Stimulated activated CD8-positive, alpha-beta memory T cell treated with anti-CD3 and anti-CD28 coated beads, Interleukin-4, amount 100 ng/mL, for 4 hours (primary cell): ENCODE measurements around the gene LHX4.

Experiments
- DNase-seq, 2 donors: peaks; one replicate each; pipeline ENCODE4 v3.0.0-alpha.2; 2020; ENCODE audit warnings: low read depth in 2 of 2, low spot score in 1 of 2

The LHX4 gene

GRCh38 chr1:180225403-180225802 lies 4.7 kb upstream of the LHX4 start:
- DNase-seq, result no peak

- no peak for DNase-seq
Measured at GRCh38 chr1:180227861-180228647, 2.0 kb upstream of the LHX4 start.

DNA sequence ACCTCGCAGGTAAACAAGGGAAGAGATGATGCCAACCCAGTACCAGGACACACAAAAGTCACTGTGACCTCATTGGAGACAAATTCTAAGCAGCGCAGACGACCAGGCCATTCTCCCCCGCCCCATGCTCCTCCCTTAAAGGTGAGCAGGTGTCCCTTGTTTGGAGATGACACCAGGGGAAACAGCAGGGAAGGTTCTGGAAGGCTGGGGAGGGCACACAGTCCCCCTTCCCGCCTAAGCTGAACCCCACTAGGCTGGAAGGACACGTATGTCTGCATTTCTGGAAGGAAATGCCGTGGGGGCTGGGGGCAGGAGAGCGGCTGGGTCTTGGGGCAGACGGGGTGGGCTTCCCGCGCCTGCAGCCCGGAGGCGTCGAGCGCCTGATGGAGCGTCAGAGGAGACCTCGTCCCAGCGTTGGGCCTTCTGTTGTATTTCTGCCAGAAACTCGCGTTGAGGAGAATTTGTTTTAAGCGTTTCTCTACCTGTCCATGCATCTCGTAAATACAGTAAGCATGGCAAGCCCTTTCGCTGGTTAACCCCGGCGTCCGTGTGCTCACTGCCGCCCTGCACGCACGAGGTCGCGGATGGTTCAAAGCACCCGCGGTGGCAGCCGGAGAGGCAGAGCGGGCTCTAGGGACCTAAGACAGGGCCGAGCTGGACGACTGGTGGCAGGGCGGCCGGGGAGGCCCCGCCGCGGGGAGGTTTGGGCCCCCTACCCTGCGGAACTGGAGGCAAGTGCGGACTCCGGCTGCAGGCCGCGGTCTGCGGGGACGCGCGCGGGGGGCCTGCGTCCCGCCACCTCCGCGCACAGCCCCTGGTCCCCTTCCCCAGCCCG lies 1.2 kb upstream of the LHX4 start:
- no peak for DNase-seq

DNA sequence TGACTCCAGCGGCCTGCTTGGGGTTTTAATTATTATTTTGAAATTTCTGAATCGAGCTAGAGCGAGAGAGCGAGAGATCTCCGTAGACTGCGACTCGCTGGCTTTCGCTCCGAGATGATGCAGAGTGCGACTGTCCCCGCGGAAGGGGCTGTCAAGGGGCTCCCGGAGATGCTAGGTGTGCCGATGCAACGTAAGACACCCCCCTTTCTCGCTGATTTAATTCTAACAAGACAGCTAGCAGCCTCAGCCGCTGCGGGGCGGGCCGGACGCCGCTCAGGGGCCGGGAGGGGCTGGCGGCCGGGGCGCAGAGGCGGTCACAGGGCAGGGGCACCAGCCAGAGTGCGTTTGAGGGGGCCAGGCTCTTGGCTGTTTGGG lies 339 bp downstream of the LHX4 start:
- no peak for DNase-seq

- no peak for DNase-seq
Measured at GRCh38 chr1:180230791-180231505, 884 bp downstream of the LHX4 start.

- DNase-seq, result no peak
Measured at GRCh38 chr1:180231506-180231921, 1.4 kb downstream of the LHX4 start.

DNA sequence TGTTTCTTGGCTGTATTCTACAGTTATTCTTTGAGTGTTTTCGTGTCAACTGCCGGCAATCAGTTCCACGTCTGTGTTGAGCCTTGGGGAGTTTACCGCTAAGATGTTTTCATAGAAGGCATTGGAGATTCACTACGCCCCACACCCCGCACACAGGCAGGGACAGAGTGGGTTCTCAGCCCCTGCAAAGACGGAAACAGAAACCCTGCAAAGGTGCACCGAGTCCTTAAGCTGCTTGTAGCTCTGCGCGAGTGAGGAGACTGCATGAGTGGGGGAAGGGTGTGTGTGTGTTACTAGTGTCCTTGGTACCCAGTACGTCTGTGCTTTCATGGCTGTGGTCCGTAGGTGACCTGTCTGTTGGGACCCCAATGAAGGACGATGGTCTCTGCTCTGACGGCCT lies 1.9 kb downstream of the LHX4 start:
- DNase-seq, result no peak

DNA sequence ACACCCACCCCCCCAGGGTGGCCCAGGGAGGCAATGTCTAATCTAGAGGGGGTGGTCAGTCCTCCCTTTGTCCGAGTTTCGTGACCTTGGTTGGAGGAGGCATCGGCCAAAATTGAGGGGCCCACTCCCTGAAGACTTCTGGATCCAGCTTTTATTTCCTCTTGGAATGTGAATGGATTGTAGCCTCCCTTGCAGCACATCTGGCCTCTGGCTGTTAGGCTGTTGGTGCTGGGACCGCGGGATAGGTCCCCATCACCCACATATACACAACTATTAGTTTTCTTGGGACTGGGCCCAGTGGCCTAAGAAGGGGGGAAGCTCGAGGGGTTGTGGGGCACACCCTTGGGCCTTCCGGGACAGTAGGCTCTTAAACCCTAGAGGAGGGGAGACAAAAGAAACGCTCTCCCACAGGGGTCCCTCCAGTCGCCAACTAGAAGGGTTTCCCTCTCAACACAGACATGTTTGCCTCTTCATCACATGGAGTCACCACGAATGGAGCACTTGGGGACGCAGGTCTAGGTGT lies 2.5 kb downstream of the LHX4 start:
- DNase-seq, result no peak

DNA sequence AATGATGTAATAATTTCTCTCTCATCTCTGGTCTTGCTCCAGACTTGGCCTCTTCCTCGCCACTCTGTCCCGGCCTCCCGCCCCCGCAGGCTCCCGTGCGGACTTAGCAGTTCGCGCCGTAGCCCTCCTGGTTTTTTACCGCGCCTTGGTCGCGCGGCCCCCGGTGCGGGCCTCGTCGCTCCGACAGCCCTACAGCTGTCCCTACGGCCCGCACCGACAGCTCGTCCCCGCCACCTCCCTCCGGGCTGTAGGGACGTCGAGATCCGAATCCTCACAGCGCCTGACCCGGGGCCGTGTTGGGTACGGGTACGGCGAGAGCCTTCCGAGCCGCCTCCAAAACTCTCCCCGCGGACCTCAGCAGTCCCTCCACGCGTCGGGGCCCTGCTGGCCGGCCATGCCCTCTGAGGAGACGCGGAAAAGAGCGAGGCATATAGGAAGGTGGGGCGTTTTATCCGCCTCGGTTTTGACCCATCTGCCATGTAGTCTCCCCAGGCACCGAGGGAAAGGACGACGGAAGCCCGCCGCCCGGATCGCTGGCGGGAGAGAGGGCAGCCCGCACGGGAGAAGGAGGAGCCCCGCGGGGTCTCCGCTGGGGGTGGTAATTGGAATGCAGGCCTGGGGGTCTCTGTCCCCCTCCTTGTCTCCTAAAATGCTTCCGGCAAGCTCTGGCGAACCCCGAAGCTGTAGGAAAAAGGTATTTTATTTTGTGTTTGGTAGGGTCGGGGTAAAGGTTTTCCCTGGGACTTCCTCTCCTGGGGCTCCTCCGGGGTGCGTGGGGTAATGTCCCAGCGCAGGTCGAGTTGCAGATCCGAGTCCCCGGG lies 3.3 kb downstream of the LHX4 start:
- DNase-seq, result no peak

DNA sequence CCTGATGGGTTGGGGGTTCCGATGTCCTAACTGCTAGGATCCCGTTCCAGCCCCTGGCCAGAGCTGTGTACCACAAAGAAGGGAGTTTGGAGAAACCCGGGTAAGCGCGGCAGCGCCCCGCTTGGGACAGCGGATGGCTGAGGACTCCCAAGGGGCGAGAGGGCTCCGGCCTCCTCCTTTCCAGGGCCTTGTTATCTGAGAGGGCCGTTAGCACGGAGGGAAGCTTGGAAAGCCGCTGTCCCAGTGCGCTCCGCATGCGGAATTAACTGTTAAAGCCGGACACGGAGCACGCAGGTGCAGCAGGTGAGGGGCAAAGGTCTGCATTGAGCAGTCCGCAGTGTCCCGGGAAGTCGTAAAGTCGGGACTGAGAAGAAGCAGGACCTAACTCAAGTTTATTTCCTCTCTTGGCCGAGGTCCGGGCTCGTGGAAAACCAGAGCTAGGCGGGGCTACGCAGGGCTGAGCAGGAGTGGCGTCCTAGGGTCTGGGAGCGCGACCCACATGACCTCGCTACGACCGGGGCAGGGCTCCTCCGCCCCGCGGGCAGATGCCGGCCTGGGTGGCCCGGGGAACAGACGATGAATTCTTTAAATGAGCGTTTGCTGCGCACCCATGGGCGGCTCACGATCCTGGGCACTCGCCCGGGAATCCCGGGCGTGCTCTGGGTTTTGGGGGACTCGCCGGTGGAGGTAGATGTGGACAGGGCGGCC lies 4.5 kb downstream of the LHX4 start:
- no peak for DNase-seq

GRCh38 chr1:180235077-180235501 lies 5.0 kb downstream of the LHX4 start:
- DNase-seq, result no peak

DNA sequence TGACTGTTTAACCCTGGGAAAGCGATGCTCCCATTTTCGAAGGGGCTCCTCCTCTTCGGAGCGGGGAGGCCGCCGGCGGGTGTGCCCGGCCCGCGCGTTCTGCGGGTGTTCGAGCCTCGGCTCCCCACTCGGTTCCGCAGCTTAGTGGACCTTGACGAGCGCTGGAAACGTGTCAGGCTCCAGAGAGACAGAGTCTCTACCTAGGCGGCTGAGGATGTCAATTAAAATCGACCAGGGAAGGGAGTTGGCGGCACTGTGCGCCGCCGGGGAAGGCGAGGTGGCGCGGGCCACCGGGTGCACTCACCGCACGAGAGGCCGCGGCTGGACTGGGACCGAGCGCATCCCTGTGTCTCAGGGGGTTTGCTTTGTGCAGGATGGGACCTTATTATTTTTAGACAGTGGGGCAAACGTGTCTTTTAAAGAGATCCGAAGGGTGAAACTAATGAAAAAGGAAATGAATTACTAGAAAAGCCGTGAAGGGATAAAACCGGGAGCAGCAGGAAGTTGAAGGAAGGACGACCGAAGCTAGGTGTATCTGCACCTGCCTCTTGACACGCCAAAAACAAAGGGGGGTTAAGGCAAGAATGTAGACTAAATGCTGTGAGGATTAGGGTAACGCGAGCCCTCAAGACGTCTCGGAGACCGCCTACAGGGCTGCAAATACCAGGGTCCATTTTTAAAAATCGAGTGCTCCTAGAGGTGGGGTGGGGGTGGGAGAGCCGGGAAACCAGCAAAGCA lies 5.6 kb downstream of the LHX4 start:
- no peak for DNase-seq

- DNase-seq, result no peak
Measured at GRCh38 chr1:180236698-180237509, 6.8 kb downstream of the LHX4 start.

- DNase-seq, result no peak
Measured at GRCh38 chr1:180237869-180238476, 7.9 kb downstream of the LHX4 start.

GRCh38 chr1:180238675-180239074 lies 8.6 kb downstream of the LHX4 start:
- DNase-seq, result no peak

- DNase-seq, result no peak
Measured at GRCh38 chr1:180239145-180240096, 9.4 kb downstream of the LHX4 start.
